ENCODE measurements around the gene VPS13D.
A peak's percentile ranks its signal among the peaks of the same experiment; 100 is the strongest.

The VPS13D gene

DNA sequence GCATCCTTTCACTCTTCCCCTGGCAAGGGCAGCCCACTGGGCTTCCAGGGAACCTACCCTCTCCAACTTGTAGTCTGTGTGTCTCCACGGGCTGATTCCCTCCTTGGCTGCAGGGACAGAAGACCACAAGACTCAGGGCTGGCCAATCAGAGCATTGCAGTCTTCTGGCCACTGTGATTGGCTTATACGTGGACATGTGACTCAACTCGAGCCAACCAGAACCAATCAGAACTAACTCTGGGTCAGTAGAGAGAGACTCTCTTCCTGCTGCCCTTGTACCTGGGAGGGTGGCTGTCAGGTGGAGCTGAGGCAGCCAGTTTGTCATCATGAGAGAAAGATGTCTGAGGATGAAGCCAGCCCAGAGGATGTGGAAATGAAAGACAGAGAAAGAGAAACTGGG, 324.1 kb downstream of the VPS13D start:
- DNase-seq (ENCODE audit: low spot score) = no peak

DNA sequence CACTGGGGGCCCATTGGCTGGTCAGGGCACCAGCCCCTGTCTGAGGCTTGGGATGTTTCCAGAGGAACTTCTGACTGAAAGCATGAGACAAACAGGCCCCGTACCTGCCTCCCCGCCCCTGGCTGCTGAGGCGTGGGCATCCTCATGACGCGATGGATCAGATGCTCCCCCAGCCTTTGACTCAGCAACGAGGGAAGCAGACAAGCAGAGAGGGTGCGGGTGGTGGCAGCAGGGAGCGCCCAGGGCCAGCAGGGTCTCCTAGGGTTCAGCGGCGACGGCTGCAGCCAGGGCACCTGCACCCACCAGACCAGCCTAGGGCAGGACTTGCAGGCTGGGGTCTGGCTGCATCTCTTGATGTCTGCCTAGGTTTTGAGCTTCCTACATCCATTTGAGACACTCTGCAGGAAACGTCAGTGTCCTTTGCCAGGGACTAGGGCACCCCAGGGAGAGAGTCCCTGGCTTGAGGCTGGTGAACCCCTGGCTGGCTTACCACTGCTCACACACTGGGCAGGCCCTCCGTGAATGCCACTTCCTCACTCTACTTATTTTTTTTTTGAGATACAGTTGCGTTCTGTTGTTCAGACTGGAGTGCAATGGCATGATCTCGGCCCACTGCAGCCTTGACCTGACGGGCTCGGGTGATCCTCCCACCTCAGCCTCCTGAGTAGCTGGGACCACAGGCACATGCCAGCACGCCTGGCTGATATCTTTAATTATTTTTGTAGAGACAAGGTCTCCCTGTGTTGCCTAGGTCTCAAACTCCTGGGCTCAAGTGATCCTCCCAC, 324.9 kb downstream of the VPS13D start:
- no peak for DNase-seq (ENCODE audit: low spot score)

DNA sequence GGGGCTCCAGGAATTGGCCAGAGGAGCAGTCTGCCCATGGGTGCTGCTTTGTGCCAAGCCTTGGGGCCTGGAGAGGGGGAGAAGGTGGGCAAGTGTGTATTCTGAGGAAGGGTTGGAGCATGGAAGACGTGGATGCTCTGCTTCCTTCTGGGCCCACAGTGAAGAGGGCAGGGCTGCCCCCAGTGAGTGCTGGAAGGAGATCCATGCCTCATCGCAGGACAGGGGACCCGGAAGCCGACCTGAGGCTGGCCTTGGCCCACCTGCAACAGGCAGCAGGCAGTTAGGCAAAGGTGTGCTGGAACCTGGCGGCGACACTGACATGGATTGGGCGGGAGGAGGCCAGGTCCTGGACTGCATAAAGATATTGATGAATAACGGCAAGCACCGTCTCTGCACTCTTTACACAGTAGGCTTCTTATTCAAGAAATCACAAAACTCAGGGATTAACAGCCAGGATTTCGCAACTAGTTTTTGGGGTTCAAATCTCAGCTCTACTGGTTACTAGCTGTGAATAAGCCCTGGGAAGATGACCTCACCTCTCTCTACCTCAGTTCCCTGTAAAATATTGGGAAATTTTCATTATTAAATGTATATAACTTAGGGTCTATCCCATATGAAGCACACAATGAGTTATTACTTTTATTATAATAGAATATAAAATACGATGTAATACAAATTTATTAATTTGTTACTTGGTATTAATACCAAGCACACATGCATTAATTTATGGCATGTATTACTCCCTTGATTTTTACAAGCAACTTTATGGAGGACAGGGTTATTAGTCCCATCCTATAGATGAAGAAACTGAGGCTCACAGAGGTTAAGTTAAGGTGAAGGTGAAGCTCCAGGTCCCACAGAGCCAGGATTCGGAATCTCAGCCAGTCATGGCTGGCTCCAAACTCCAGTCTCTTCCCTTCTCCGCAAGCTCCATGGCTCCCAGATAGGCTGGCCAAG, 325.9 kb downstream of the VPS13D start:
- no peak for DNase-seq (ENCODE audit: low spot score)

DNA sequence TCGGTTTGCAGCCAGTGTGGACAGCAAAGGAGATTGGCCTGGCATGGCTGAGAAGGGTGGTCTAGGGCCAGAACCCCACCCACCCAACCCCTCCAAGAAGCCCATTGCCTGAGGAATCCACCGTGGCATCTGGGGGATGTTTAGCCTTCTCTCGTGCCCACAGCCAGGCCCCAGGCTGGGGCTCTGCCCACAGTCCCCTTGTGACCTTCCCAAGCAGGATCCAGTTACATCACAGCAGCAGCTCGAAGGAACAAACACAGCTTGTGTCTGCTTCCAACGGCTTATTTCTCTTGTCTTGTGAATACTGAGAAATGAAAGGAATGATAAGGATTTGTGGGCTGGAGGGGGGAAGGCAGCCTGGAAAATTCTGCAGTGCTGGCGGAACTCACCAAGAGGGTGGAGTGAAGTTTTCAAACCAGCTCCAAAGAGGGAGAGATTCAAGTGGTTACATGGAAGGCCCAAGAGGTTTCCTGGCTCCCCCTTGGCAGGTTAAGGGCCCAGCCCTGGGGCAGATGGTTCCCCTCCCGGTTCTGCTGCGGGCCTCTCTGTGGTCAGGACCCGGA, 326.6 kb downstream of the VPS13D start:
- peak; percentile 26 for DNase-seq (ENCODE audit: low spot score)

DNA sequence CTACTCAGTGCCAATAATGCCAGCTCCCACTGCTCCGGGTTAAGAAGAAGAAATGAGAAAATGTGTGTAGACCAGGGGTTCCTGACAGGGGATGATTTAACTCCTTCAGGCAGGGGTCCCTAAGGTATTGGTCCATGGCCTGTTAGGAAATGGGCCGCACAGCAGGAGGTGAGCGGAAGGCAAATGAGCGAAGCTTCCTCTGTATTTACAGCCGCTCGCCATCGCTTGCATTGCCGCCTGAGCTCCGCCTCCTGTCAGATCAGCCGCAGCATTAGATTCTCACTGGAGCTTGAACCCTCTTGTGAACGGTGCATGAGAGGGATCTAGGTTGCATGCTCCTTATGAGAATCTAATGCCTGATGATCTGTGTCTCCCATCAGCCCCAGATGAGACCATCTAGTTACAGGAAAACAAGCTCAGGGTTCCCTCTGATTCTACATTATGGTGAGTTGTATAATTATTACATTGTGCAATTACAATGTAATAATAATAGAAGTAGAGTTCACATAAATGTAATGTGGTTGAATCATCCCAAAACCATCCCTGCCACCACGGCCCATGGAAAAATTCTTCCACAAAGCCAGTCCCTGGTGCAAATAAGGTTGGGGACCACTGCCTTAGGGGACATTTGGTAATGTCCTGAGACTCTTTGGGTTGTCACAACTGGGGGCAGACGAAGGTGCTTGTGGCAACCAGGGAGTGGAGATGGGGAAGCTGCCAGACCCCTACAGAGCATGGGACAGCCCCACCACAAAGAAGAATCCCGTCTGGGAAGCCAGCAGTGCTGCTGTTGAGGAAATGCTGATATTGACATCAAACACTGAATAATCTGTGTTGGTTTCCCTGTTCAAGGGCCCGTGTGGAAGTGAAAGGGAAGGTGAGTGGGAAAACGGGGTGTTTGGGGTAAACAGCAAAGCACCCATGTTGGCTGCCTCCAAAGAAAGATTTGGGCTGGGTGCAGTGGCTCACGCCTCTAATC, 327.4 kb downstream of the VPS13D start:
- no peak for DNase-seq (ENCODE audit: low spot score)

DNA sequence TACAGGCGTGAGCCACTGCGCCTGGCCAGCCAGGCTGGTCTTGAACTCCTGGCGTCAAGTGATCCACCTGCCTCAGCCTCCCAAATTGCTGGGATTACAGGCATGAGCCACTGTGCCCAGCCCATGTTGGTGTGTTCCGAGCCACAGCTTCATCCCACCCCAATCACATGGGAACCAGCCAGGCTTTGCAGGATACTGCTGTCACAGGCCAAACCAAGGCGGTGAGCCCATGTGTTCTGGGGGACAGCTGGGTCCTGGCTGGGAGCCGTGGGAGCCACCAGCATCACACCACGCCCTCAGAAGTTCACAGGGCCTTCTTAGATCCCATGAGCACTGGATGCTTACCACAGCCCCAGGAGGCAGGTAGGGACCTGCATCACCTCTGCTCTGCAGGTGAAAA, 331.3 kb downstream of the VPS13D start:
- DNase-seq (ENCODE audit: low spot score) = no peak
